Measurements from ENCODE around the gene BMPER. TPM values are rescaled to one million over a fixed set of nuclear protein-coding genes. Genes with fewer than 3 reads are reported as not detected.

BMPER gene
- total and polyA plus RNA-seq, 2 of the 8 experiments (the other 6 are each of a cell fraction or from before 2014, with no cell fraction given): 0.33 to 0.69 TPM

DNA sequence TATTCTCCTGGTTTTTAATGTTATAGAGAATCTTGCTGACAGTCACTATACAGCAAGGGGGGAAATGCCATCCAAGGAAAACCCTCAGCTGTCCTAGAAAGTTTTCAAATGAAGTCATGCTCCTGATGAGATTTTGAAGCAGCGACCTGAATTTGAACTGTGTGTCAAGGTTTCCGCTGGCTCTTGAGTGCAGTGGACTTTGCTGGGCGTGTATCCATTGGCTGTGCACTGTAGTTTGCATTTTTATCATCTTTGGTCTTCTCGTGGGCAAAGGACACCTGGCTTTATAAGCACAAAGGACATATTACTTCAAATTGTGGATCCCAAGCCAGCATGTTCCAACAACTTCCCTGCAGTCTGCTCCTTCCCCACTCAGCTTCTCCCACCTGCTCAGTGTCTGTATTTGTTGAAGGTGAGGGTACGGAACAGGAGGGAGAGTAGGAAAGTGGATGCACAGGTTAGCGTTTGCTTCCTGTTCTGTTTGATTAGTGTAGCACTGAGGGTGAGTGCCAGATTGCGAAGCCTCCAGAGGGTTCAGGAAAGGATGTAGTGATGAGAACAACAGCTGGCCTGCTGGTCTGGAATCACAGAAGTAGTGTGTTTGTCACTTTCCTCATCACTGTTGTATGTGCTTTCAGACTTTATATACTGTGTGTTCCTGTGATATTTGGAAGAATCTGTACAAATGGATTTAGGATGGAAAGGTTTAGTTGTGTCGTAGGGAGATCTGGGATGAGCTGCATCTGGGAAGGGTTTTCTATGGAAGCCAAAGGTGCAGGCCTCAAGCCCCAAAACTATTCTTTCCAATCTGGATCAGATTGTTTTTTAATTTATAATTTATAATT is 204.8 kb downstream of the BMPER start:
- H3K23me2 ChIP-seq (ENCODE audit: low read depth, low read length): no peaks in the 10 kb centered on the region
- WGBS, 2 experiments (ENCODE audit: extremely low coverage in 1 of 2, insufficient coverage in 1 of 2, insufficient read length in 1 of 2, insufficient replicate concordance in 2 of 2, low coverage in 1 of 2, low lambda C conversion rate in 2 of 2, missing lambda C conversion rate in 1 of 2): 83% methylated on average over 8 of the region's 8 CpGs; no CpG with 5 or more reads in 1 of the 2 experiments
- H3K27me3 ChIP-seq (replicated peaks in 1 of 4; ENCODE audit: control insufficient read depth in 3 of 4, extremely low read depth in 1 of 4, insufficient read depth in 3 of 4, low read length in 3 of 4): no peaks in the 10 kb centered on the region
- H2AFZ ChIP-seq (ENCODE audit: low read length): no peak overlapping the region
- CTCF ChIA-PET (ENCODE audit: partially characterized antibody): interaction anchor here (0.8 to 1.3 kb wide), 4 partner anchors 19 to 128 kb away, joined by 3 to 7 read pairs (median 5); no protein-coding TSS in a partner anchor
- POLR2A ChIA-PET (ENCODE audit: partially characterized antibody): no interaction called here
- H3K56ac ChIP-seq (replicated peaks; ENCODE audit: insufficient read length, low read depth, low read length): no peak overlapping the region
- H3K4me2 ChIP-seq (ENCODE audit: insufficient read depth in 1 of 2, low read depth in 2 of 2, low read length in 2 of 2): no peak overlapping the region
- H3K9ac ChIP-seq (replicated peaks in 1 of 4; ENCODE audit: extremely low read depth in 1 of 4, low read depth in 3 of 4, low read length in 3 of 4): no peak overlapping the region
- H3K36me3 ChIP-seq (ENCODE audit: control insufficient read depth in 2 of 4, insufficient read depth in 4 of 4, low read length in 3 of 4): no peaks in the 10 kb centered on the region
- H3K23ac ChIP-seq (ENCODE audit: insufficient read length): no peak overlapping the region
- H4K20me1 ChIP-seq (replicated peaks in 1 of 2; ENCODE audit: control insufficient read depth in 1 of 2, insufficient read depth in 2 of 2, low read length in 2 of 2): no peaks in the 10 kb centered on the region
- H2BK120ac ChIP-seq (replicated peaks; ENCODE audit: low read depth, low read length): no peak overlapping the region
- no peak overlapping the region for H4K5ac ChIP-seq (ENCODE audit: insufficient read length, low read depth, low read length)
- DNase-seq (ENCODE audit: low read depth in 1 of 2, low spot score in 2 of 2) (no peak), FAIRE-seq (no peak)
- no peaks in the 10 kb centered on the region for H3K79me1 ChIP-seq (ENCODE audit: low read depth, low read length)
- H3K79me2 ChIP-seq (ENCODE audit: control insufficient read depth in 1 of 2, insufficient read depth in 2 of 2, low read length in 2 of 2): no peaks in the 10 kb centered on the region
- H2BK20ac ChIP-seq (ENCODE audit: low read length): no peak overlapping the region
- H3K4ac ChIP-seq (replicated peaks; ENCODE audit: insufficient read length, low read depth, low read length): no peak overlapping the region
- no peak overlapping the region for H2BK15ac ChIP-seq (ENCODE audit: low read length)
- H3K9me3 ChIP-seq (ENCODE audit: insufficient read depth in 2 of 2, low read depth in 1 of 2, low read length in 1 of 2): no peaks in the 10 kb centered on the region
- H3K27ac ChIP-seq (ENCODE audit: low read depth, low read length): no peak overlapping the region
- no peak overlapping the region for H2AK5ac ChIP-seq (ENCODE audit: low read depth, low read length)
- no peak overlapping the region for H4K91ac ChIP-seq (replicated peaks; ENCODE audit: insufficient read length, low read length)
- no peak overlapping the region for H3K4me3 ChIP-seq (ENCODE audit: extremely low read depth in 1 of 4, insufficient read depth in 2 of 4, low read depth in 3 of 4, low read length in 4 of 4)
- no peak overlapping the region for H3K18ac ChIP-seq (ENCODE audit: extremely low read depth, low read length)
- H2BK5ac ChIP-seq (ENCODE audit: low read depth, low read length): no peak overlapping the region
- H3K4me1 ChIP-seq (replicated peaks in 1 of 4; ENCODE audit: control insufficient read depth in 3 of 4, insufficient read depth in 4 of 4, low read length in 3 of 4): 0 out of 7 replicates have a peak, but pooled peaks cover 0 to 2% (median 0%) of the 10 kb centered on the region in 4 experiments
- H3K14ac ChIP-seq (ENCODE audit: insufficient read length): no peak overlapping the region
- no peak for TF ChIP-seq KDM5A (IDR thresholded peaks at IDR 0.05; ENCODE audit: low read length)
- no peak for TF ChIP-seq KDM4A (IDR thresholded peaks at IDR 0.05; ENCODE audit: low read depth, low read length, severe bottlenecking)
- TF ChIP-seq SP1 (IDR thresholded peaks at IDR 0.05; ENCODE audit: low read depth, low read length): no peak
- no peak for TF ChIP-seq EP300 (IDR thresholded peaks at IDR 0.05; ENCODE audit: borderline replicate concordance in 1 of 2, low read depth in 2 of 2, low read length in 2 of 2)
- no peak overlapping the region for H4K8ac ChIP-seq (ENCODE audit: extremely low read depth, insufficient read depth, low read length)
- H2BK12ac ChIP-seq (ENCODE audit: low read depth, low read length): no peak overlapping the region

Measured in H1 (cell line).